ENCODE data around the gene ARF1.

Gene ARF1

DNA sequence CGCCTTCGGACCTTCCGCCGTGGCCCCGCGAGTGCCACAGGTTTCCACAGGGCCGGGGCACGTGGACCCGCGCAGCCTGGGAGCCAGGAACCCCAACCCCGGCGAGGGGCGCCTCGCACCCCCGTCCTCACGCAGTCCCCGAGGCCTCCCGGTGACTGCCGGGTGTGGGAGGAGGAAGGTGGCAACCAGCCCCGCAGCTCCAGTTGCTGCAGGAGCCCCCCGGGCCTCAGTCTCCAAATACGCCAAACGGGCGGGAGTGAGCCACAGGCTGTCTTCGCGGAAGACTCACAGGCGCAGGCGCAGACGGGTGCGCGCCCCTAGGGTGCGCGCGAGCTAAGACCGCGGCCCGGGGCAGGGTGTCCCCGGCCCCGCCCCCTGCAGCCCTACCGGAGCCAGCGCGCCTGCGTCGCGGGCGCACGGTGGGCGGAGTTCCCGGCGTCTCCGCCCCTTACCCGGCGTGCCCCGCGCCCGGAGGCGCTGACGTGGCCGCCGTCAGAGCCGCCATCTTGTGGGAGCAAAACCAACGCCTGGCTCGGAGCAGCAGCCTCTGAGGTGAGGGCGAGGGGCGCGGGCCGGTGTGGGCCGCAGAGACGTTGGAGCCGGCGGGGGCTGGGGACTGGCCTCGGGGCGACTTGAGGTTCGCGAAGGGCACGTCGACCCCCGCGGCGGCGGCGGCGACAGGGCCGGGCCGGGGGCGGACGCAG lies at the start of gene ARF1:
Gene ARF1 (plus strand): TSS at position 495 of the 704 bp plus-strand sequence. CDS start 14,407 bp downstream, outside the sequence.
- no peak for FAIRE-seq

DNA sequence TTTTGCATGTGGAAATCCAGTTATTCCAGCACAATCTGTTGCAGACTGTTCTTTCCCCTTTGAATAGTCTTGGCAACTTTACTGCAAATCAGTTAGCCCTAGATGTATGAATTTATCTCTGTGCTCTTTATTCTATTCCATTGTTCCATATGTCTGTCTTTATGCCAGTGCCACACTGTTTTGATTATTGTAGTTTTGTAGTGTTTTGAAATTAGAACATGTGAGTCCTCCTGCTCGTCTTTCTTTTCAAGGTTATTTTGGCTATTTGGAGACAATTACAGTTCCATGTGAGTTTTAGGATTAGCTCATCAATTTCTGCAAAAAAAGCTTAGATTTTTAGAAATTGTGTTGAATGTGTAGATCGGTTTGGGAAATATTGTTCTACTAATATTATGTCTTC lies 49.1 kb upstream of the ARF1 start:
- FAIRE-seq: no peak

DNA sequence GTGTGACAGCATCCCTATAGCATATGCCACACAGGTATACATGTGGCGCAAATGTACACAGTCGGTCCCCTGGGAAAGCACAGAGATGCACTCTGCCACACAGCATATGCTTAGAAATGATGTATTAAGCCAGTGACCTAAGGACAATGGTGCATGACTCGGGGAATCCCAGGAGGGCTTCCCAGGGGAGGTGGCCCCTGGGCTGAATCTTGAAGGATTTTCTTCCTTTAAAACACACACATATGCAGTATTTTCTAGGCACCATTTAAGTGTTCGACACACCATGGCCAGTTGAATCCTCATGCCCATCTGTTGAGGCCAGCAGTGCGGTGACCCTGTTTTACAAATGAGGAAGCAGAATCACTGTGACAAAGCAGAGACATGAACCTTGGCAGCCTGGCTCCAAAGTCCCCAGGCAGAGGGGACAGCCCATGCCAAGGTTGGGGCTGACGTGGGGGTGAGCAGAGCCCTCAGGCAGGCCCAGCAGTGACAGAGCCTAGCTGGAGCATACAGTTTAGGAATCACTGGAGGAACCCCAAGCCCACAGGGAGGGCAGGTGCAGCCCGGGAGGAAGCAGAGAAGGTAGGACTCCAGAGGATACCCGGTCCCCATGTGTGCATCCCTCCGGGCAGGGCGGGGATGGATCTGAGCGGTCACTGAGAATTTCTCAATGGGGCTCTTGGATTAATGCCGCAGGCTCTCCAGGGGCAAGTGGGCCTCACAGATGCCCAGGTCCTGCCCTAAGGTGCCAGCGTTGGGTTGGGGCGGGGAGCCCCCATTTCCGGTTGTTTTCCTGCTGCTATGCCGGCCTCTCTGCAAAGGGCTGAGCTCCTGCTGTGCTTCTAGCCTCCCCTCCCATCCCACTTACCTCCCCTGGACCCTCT lies 47.3 kb upstream of the ARF1 start:
- no peak for FAIRE-seq

DNA sequence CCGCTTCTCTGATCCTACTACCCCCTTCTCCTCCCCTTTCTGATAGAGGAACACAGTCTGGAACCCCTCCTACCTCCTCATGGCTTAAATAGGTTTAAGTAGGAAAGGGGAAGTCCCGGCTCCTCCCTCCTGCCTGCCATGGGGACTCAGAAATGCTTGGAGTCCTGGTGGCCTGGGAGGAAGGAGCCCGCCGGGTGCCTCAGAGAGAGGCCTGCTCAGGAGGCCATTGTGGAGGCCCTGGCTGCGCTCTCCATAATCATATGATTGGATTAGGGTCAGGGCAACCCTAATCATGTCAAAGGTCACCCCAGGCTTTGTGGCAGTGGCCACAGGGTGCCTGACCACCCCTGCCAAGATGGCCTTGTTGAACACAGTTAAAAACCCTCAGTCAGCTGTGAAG lies 46.7 kb upstream of the ARF1 start:
- FAIRE-seq: no peak

DNA sequence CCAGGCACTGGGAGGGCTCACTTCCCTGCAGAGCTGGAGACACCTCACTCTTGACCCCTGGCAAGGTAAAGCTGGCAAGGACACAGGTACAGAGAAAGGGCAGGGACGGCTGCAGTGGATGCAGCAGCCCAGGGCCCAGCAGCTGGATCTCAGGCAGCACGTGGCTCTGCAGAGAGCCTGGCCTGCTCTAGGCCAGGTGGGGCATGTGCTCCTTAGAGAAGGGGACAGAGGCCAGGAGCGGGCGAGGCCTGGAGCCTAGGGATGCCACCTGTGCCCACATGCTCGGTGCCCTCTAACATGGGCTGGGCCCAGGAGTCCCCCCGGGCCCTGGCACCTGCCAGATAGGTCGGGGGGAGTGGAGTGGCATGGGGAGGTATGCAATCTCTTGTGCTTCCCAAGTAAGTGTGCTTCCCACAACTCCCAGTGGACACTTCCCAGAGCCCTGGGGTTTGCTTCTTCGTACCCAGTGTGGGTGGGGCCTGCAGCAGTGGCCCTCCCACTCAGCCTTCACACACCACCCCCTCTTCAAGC lies 45.7 kb upstream of the ARF1 start:
- no peak for FAIRE-seq

DNA sequence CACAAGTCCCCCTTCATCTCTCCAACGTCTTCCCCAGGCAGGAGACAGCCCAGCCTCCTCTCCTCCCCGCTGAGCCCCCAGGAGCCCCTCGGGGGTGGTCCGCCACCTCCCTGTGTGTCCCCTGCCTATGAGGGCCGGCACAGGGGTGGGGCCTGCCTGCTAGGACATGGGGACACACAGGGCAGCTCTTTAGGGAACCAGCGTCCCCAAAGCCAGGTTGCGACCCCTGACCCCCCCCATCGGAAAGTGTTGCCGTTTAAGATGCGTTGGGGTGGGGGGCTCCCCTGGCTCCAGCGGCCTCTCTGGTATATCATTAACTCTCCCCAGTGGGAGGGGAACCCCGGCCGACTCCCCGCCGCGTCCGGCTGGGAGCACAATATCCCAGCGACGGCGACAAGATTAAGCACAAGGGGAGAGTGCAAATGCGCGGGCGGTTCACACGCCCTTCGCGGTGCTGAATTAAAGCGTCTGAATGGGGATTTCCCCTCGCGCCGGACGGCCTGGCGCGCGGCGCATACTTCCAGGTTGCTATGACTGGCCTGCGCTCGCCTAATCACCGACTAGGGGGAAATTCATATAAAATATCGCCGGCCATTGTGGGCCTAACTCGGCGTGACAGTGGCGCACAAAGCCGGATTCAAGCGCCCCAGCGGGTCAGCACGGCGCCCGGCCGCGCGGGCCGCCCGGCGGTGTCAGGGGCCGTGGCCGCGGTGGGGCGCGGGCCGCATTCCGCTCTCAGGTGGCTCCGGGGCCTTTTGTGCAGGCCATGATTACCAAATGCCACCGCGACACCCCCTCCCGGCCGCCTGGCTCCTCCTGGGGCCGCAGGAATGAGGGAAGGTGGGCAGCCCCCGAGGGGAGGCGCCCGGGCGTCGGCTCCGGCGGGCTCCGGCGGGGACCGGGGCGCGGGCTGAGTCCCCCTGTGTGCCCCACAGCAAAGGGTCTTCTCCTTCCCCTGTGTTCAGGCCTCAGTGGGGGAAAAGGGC lies 44.8 kb upstream of the ARF1 start:
- FAIRE-seq: no peak

DNA sequence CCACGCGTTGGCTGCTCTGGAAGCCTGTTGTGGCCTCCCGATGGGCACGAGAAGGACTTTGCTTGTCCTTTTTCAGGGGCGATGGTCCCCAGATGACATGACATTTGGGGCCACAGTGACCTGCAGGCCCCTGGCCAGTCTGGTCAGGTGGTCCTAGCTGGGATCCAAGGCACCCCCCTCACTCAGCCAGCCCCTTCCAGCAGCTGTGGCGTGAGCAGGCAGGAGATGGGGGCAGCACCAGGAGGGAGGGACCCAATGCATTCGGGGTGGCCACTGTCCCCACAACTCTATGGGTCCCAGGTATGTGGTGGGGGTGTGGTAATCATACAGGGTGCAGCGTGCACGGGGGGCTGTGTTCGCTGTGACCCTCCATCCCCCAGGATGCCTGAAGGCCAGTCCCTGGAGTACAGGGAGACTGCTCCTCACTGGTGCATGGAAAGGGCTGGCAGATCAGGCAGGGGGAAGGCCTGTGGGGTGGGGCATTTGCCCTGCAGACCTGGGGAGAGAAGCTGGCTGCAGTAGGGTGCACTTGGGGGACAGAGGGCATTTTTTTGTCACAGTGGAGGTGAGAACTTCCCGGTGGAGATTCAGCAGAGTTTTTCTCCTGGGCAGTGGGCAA lies 44.0 kb upstream of the ARF1 start:
- FAIRE-seq: no peak

DNA sequence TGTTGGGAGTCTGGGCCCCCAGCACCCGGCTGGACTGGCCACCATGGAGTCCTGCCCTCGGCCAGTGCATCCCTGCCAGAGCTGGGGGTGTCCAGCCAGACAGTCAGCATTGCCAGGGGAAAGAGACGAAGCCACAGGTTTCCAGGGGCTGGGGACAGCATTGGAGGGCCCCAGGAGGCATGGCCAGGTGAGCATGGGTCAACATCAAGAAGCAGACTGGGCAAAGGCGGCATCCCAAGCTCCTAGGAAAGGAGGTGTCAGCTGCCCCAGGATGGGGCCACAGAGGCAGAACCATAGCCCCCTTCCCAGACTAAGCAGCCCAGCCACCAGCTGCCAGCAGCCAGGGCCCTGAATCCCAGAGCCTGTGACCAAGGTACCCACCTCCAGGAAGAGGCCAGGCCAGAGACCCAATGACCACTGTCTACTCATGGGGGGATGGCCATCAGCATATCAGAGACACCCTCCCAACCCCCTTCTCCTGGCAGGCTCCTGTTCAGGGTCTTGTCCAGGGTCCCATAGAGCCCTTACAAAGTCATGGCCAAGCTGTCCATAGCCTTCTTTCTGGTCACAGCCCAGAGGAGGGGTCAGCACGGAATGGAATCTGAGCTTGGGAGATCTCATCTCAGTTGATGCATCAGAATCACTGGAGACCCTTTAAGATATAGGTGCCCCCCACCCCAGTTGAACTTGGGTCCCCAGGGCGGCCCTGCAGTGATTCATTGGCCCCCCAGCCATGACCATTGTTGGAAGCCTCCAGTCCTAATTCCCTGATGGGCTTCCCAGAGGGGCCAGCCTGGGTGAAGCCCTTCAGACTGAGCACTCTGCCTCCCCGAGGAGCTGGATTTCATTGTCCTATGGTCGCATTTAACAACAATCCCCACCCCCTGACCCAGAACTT lies 43.3 kb upstream of the ARF1 start:
- no peak for FAIRE-seq

DNA sequence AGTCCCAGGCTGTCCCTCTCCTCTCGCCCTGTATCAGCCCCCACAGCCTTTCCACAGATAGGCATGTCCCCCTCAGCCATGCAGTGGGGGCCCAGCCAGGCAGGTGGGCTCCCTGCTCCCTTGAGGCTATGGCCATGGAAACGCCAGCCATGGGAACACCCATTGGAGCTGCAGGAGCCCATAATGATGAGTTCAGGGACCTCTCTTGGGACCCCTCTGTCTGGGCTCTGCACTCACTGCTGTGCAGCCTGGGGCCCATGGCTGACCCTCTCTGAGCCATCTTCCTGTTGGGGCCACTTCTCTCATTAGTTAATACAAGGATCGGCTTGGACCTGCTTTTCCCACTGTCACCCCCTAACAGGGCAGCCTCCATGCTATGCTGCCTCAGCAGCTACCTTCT lies 42.5 kb upstream of the ARF1 start:
- no peak for FAIRE-seq

DNA sequence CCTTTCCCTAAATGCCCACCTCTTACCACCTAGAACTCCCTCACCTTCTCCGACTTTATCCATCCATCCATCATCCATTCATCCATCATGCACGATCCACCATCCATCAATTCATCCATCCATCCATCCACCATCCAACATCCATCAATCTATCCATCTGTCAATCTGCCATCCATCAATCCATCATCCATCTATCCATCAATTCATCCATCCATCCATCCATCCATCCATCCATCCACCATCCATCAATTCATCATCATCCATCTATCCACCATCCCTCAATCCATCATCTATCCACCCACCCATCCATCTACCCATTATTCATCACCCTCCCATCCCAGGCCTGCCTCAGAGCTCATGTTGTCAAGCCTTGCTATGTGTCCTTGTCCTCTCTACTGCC lies 41.2 kb upstream of the ARF1 start:
- no peak for FAIRE-seq

DNA sequence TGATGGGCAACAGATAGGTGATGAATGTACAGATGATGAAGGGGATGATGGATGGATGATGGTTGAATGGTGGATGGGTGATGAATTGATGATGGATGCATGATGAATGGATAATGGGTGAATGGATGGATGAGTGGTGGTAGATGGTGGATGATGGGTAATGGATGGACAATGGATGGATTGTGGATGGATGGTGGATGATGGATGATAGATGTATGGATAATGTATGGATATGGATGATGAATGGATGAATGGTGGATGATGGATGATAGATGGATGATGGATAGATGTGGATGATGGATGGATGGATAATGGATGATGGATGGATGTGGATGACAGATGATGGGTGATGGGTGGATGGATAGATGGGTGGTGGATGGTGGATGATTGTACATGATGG lies 40.0 kb upstream of the ARF1 start:
- no peak for FAIRE-seq

DNA sequence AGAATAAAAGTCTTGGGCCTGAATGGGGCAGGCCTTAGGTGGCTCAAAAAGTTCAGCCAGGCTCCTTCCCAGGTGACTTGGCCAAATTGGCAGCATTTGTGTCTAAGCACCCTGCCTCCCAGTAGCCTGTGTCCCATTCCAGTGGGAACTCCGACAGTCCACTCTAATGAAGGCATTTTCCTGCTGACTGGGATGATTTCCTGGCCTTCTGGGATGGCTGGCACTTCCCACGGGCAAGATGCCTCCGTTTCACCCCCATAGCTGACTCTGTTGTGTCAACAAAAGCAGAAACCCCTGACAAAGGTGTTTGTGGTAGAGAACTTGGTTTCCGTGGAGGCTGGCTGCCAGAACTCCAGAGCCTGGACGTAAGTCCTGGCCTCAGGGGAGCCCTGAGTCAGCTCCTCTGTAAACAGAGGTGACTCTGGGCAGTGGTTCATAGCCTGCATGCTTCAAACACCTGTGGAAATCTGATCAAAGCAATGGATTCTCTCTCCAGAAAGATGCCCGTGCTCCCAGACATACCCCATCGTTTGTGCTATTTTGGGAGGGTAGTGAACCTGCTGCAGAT lies 39.1 kb upstream of the ARF1 start:
- no peak for FAIRE-seq

DNA sequence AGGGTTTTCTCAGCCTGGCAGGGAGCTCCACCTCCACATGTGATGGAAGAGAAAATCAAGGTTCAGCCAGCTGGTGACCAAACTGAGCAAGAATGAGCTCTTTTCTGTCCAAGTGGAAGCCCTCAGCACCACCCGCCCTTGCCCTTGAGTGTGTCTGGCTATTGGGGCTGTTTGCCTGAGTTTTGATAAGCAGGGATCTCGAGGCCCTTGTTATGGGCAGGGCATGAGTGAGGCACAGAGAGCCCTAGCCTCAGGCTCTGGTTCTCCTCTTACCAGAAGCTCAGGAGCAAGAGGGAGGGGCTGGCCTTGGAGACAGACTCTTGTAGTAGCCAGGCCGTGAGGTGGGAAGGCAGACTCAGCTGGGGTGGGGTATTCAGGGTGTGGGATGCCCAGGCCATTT lies 37.5 kb upstream of the ARF1 start:
- FAIRE-seq: no peak

DNA sequence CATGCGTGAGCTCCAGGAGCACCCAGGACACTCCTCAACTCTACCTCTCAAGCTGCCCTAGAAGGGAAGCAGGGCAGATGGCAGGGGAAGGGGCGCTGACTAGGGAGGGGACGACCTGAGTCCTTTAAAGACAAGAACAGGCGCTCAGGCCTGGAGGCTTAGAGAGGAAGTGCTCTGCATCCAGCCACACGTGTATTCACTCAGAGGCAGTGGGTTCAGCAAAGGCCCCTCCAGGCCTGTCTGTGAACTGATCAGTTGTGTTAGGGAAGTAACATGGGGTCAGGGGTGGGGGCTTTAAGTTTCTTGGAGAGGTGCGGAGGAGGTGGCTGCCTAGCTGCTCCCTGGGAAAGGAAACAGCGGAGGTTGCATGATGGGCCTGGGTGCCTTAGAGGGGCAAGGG lies 37.1 kb upstream of the ARF1 start:
- no peak for FAIRE-seq

DNA sequence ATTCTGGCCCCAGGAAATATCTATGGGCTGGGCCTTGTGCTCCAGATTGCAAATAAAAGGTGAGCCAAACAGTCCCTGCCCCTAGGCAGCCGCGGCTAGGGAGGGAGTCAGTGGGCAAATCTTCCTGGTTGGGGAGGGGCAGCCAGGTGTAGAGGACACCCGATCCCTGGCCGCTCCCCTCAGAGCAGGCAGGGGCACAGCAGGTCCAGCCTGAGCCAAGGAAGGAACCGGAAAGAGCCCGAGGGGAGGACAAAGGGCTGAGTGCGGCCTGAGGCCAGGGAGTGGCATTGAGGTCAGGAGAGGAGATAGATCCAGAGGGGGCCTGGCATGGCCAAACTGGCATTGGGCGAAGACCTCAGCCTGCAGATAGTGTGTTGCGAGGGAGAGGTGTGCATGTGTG lies 36.6 kb upstream of the ARF1 start:
- no peak for FAIRE-seq

DNA sequence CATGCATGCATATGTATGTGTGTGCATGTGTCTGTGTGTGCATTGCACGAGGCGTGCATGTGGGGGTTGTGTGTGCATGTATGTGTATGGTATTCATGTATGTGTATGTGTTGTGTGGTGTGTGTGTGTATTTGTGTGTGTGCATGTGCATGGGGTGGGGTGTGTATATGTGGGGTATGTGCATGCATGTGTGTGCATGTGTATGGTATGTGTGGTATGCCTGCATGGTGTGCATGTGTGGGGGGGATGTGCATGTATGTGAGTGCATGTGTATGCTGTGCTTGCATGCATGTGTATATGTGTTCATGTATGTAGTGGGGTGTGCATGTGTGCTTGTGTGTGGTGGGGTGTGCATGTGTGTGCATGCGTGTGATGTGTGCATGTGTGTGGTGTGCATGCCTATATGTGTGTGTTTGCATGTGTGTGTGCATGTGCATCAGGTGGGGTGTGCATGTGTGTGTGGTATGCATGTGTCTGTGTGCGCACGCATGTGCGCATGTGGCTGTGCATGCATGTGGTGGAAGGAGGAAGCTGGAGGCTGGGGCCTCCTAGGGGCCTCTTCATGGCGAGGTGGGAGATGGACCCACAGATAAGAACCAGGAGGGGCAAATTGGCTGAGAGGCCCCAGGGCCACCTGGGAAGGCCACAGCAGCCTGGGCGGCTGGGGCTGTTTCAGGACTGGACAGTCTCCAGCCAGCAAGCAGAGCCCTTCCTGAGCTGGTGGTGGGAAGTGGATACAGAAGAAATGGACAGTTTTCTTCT lies 35.9 kb upstream of the ARF1 start:
- no peak for FAIRE-seq

DNA sequence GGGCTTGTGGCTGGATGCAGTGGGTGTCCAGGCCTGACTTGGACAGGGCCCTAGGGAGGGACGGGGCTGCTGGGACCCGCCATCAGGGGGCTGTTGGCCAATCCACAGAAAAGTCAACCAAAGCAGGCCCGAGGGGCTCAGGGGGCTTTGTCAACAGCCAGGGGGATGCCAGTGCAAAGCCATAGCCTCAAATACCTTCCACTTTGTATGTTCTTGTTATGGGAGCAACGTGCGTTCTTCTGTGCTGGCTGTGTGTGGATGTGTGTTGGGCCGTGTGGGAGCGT lies 35.4 kb upstream of the ARF1 start:
- FAIRE-seq: no peak

DNA sequence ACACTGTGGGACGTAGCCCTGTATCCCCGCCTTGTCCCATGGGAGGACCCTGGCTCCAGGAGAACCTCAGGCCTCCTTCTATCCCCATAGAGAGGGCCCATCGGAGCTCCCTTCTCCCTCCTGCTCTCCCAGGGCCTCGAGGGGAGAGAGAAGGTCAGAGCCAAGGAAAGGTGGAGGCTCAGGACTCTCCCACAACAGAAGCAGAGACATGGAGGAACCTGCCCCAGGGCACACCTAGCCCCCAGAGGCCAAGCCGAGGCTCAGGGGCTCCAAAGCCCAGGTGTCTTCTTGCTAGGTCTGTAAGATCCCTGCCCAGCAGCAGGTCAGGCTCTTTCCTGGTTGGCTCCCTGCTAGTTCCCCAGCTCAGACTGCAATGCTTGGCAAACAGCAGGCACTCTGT lies 34.4 kb upstream of the ARF1 start:
- FAIRE-seq: no peak

DNA sequence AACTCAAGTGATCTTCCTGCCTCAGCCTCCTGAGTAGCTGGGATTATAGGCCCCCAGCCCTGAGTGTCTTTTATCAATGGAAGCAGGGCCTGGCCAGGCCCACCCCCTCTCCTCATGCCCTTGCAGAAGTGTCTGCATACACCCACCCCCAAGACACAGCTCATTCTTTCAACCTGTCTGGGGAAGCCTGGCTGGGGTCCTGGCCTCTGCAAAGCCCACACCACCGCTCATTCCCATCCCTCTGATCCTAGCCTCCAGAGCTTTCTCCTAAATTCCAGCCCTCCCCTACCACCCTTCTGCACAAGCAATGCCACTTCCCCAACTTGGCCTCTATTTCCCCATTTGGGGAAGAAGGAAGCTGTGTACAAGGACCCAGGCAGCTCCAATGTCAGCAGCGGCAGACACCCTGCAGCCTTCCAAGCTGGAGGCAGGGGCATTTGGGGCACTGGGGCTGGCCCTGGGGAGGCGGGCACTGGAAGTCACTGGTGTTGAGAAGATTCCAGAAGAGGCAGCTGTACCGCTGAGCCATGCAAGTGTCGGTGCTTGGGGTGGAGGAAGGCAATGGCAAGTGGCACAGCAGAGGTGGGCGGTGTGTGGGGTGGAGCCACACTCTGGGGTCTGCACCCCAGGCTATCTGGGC lies 33.7 kb upstream of the ARF1 start:
- no peak for FAIRE-seq
